Stimulated activated CD4-positive, alpha-beta T cell treated with anti-CD3 and anti-CD28 coated beads, TNF-alpha, amount 100 ng/mL, for 24 hours (primary cell): ENCODE measurements around the gene CEP85L.

Source experiments
- DNase-seq, 3 experiments: peaks; one replicate each; pipeline ENCODE4 v3.0.0-alpha.2; 2020; ENCODE audit warnings: low read depth in 3 of 3

The CEP85L gene

DNA sequence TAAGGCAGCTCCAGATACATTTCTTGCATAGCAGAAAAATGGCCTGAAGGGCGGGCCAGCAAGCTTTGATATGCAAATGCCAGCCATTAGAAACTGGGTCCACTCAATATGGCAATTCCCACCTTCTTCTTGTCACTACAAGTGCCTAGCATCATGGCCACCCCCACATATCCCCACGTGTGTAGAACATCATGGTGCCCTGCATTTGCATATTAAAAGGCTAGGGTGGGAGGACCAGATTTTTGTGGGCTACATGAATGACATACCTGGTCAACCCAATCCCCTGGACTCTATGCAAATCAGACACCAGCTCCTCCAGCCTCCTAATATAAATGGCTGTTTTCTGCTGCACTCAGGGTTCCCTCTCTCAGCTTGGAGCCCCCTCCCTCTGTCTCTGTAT, 71.6 kb downstream of the CEP85L start:
- DNase-seq = no peak

DNA sequence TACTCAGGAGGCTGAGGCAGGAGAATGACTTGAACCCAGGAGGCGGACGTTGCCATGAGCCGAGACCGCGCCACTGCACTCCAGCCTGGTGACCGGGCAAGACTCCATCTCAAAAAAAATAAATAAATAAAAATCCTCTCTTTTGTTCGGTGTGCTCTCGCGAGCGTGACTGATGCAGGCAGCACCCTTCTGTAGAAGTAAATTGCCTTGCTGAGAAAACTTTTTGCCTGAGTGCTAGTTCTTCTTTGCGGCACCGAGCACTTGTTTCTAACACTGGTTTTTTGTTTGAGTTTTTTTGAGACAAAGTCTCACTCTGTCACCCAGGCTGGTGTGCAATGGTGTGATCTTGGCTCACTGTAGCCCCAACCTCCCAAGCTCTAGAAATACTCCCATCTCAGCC, 72.8 kb downstream of the CEP85L start:
- no peak for DNase-seq

DNA sequence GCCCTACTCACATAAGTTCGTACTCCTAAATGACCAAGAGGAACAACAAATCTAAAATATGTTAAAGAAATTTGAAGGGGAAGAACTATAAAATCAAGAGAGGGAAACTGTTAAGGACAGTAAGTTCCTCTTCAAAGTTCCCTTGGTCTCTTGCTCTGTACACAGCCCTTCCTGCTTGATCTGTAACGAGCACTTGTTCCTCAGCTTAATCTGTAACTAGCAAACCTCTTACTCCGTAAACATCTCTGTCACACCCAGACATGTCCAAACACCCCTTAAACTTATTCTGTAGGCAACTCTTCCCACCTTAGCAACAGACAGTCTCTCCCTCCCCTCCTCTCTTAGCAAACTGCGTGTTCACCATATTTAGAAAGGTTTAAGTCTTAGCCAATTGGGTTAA, 73.4 kb downstream of the CEP85L start:
- no peak for DNase-seq

DNA sequence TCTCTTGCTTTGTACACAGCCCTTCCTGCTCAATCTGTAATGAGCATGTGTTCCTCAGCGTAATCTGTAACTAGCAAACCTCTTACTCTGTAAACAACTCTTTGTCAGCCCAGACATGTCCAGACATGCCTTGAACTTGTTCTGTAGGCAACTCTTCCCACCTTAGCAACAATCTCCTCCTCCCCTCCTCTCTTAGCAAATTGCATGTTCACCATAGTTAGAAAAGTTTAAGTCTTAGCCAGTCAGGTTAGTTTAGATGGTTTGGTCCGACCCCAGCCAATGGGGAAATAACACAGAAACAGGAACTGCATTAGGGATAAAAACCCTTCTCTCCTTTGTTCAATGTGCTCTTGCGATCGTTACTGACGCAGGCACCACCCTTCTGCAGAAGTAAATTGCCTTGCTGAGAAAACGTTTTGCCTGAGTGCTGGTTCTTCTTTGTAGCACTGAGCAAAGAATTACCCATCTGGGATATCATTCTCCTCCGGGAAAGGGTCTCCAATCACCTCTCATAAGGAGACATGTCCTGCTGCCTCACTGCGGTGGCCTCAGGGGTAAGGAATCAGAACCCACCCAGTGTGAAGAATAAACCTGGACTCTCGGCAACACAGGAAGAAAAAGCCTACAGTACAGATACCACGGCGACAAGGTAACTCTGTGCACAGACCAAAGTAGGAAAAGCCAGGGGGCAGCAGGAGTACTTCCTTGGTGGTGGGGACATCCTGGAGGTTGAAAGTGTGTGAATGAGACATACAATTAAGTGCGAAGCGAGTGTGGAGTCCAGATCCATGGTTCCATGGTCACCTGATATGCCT, 77.1 kb downstream of the CEP85L start:
- DNase-seq = no peak

DNA sequence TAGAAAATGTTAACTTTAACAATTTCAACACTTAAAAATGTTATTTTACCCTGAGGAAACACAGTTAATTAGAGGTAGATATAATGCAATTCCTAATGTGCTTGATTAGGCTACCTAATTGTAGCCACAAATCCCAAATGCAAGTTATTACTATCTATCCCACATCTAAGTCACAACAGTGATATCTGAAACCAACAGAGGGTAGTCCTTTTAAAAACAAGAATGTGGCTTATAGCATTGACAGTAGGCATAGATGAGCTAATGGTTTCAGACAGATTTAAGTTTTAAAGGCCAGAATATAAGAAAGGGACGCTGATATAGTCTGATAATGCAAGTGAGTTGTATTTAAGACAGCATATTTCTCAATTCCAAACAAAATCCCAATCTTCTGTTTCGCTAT, 80.3 kb downstream of the CEP85L start:
- DNase-seq = no peak

DNA sequence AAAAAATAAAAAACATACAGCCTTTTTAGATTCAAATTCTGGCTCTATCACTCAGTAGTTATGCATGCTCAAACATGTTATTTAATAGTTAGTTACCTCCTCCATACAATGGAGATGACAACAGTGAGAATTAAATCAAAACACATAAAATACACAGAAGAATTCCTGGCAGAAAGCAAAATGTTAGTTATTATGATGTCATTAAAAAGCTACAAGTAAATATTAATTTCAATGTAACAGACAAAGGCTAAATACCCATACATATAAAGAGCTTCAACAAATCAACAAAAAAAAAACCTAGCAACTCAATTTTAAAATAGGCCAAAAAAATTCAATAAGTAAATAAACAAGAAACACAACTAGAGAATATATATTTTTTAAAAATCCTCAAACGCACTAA, 81.9 kb downstream of the CEP85L start:
- no peak for DNase-seq

DNA sequence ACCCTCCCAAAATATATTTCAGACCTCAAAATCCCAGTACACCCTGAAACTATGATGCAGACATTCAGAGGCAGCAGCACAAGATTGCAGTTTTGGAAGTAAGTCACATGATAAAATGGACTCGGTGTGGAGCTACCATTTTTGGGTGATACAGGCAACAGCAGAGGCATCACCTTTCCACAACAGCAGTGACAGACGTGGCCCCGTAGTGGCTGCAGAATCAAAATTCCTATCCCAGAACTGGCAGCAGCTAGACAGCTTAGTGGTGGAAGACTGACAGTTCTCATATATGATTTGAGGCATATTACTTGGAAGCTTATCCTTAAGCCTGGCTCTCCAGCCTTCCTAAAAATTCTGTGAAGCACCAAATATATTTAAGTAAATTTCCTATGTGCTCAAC, 83.4 kb downstream of the CEP85L start:
- DNase-seq = no peak

DNA sequence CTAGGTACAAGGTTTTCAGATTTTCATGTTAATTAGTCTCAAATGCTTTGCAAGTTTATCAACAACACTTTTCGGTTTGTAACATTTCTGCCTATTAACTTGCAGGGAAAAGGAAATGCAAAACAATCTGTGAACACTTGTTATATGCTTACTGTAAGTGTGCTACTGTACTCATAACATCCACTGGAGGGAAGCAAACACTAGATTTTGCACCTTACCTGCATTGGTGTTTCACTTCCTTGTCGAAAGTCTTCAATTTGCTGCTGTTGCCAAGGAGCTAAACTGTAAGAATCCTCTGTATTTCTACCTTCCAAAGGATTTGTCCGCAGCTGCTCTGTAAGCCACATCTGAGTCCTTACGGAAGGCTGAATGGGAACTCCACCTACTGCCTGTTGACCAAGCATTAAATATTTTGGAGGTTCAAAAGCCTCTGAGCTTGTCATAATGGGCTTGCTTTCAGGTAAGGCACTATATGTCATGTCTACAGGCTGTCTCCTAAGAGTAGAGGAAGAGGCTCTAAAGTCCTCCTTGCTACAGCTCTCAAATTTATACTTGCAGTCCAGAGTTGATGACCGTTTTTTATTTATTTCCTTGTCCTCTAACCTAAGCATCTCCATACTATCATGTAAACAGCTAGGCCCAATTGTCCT, 86.0 kb downstream of the CEP85L start:
- DNase-seq = no peak

DNA sequence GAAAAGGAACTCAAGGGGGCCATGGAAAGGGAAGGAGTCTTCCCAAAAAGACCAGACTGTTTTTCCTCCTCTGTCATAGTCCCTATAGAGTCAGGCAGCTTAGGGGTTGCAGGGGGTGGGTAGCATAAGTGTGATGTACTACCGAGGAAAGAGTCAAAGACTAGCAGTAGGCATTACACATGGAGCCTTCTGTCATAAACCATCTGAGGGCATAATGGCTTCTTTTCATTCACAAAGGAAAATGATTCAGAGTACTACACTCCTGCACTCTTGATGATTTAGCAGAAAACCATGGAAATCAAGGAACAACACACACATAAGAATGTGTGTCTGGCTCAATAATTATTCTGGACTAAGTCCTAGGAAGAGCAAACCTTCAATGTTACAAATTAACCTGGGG, 88.4 kb downstream of the CEP85L start:
- DNase-seq = no peak

DNA sequence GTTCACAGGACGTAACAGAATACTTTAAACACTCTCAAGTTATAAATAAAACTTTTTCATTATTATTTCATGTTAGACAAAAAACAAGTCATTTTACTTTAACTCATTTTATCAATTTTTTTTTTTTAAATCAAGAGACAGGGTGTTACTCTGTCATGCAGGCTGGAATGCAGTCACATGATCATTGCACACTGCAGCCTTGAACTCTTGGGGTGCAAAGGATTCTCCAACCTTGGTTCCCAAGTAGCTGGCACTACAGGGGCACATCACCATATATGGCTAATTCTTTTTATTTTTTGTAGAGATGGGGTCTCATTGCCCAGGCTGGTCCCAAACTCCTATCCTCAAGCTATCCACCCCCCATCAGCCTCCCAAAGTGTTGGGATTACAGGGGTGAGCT, 89.1 kb downstream of the CEP85L start:
- no peak for DNase-seq

DNA sequence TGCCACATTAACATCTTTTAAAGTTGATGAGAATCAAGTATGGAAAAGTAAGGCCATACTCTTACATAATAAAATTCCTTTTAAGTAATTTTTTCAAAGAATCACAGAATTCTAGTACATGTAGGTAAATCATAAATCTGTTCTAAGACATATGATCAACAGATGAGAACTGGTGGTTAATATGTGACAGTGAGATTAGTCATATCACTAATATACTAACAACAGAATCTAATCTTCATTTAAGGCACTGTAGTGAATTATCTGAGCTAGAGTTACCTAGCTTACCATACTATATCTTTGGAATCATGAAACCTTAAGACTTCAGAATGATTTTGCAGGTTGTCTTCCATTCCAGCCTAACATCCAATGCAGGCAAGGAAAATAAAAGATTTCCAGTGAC, 91.7 kb downstream of the CEP85L start:
- no peak for DNase-seq

DNA sequence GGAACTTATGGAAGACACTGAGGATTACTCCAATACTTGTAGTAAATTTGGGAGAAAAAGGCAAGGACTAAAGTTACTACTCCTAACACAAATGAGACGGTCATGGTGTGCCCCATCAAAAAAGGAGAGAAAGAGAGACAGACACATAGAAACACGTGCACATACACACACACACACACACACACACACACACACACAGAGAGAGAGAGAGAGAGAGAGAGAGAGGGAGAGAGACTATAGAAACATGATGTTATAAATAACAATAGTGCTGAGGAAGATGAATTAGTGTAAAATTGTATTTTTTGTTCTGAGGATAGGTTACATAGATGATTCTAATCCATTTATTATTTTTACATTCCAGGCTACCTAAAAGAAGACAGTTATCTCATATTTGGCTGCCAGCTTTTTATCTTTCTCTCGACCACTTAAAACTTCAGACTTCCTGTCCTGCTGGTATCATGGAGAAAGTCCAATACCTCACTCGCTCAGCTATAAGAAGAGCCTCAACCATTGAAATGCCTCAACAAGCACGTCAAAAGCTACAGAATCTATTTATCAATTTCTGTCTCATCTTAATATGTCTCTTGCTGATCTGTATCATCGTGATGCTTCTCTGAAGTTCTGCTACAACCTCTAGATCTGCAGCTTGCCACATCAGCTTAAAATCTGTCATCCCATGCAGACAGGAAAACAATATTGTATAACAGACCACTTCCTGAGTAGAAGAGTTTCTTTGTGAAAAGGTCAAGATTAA, 92.8 kb downstream of the CEP85L start:
- no peak for DNase-seq

DNA sequence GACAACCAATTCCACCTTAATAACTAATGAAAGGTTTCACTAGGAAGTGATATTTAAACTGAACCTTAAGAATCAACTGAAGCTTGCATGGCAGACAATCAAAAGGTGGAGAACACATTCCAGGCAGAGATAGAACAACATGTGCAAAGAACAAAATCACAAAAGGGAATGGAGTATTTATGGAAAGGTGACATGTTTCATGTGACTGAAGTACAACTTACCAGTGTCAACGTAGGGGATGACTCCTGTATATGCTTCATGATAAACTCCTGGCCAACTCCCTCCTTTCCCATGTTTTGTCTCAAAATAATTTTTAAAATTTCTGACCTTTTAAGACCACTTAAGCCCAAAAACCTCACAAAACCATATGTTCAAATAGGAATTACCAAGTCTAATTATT, 96.7 kb downstream of the CEP85L start:
- no peak for DNase-seq

DNA sequence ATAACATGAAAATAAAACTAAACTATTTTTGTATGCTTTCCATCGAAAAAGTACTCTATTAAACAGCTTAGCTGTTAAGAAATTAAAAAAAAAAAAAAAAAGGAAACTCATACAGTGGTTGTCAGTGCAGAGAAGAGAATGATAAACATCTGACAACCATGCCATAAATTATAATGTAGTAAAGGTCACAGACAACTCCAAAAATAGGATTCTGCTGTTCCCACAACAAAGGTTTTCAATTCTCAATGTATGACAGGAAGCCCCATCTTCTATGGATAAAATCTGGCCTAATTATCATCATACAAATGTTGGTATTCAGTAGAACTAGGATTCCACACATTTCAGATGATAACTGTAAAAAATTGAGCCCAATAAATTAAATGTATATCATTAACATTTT, 98.3 kb downstream of the CEP85L start:
- DNase-seq = no peak

DNA sequence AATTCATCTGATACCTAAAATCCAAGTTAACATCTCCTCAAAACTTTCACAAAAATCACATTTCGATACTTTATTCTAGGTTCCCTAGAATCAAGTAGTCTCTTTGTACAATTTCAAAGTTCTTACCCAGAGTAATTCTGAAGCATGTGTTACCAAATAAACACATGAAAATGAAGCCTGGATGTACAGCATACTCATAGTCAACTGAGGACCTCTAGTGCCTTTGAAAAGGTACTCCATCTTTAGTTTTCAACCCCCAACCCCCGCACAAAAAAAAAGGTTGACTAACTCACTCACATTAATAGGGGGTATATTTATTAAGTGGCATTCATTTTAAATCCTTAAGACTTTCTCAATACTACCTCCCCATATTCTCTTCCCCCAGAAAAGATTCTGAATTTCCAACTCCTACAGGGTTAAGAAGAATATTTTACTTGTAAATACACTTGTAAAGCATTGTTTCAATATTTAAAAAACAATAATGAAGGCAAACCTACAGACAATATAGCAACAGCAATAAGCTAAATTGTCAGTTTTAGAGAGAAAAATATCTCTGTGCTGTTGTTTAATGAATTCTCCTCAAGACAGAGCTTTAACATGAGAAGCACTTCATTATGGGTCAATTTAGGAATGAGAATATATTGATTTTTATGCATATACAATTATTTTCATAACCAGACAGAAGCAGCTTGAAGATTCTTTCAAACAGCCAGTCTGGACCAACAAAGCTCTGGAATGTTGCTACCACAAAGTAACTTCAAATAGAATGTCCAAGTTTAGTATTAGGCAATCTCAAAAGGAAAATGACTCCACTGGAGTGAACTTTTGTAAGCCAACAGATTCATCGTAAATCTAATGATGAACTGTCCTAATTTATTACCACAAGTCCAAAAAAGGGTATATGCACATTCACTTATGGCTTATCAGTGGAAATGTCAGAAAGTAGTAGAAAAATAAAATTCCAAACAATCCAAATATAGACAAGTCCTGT, 100.0 kb downstream of the CEP85L start:
- DNase-seq = no peak

DNA sequence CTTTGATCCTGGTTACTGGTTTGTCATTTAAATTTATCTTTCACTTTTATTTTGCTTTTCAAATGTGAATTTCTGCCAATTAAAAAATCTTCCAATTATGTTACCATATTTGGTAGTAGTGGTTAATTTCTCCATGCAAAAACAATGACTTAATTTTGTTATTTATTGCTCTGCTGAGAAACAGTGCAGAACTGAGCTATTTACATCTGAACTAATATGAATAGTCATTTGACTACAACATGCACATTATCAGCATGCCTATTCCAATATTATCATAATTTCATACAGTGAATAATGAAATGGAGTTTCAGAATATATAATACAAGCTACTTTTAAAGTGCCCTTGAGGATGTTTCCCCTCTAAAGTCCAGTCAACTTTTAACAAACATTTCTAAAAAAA, 102.8 kb downstream of the CEP85L start:
- DNase-seq = no peak

DNA sequence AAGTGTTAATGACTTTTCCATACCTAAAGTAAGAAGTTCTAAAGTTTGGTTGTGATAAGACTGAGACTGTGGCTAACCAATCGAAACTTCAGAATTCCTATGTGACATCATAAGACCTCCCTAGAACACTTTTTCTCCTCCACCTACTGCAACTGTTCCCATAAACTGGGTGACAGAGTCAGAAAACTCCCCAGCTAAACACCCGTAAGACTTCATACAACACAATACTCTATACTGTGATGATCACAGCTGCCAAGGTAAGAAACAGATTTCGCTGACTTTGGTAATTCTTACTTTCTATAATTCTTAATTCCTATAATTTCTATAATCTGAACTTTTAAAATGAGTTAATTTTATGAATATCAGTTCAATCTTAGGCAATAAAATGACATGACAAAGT, 103.3 kb downstream of the CEP85L start, which contains the start of gene PLN:
Gene PLN, plus strand, starts transcription at position 161 of the 400 bp plus-strand sequence. CDS start 10,626 bp downstream, outside the sequence.
- DNase-seq = no peak

DNA sequence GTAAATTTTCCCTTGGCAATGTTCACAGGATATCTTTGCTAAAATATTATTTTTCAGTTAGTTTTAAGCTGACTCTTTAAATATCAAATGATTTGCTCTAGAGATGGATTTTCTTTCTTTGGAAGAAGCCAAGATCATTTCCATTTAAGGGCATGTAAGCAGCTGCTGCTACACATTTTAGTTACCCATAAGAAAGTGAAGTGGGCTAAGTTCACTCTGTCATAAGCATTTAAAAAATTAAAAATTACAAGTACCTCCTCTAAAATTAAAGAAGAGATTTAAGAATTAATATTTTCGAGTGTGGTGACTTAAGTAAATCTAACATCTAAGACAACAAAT, 104.5 kb downstream of the CEP85L start:
- DNase-seq = no peak

DNA sequence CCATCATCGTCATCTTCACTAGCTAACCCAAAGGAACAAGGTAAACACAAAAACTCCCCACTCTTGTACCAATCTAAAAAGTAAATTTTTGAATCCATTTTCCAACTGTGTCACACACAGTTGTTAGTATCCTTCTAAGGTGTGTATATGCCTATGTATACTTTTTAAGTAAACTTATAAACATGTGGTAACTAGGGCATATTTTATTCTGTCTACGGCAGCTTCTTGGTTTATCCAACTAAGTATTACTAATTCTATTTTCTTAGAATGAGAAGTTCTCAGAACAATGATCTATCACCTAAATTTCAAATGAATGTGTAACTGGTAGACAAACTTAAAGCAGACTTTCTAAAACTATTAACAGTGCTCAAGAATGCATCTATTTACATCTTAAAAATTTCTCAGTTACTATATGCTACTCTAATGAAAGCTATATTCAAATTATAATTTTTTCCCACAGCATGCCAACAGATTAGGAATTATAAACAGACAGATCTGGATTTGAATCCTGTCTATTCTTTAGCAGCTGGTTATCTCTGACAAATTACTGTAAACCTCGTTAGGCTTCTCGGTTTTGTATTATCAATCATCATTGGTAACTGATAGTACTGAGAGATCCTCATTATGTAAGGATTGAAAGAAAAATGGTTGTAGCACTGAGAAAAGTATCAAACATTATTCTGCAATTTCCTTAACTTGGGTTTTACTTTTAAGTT, 105.1 kb downstream of the CEP85L start:
- DNase-seq = no peak

DNA sequence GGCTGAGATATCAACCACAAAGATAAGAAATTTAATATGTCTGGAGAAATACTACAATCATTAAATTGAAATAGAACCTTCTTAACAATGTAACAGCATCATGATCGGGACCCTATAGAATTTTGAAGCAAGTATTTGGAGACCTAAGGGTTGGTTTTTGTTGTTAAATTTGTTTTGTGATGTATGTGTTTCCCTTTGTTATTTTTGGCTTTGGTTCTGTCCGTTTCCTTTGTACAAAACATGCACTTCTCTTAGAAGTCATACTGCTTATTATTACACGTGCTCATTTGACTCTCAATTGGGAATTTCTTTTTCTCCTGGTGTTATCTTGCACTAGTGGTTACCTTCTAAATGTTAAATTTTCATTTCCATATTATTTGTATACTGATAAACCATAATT, 107.3 kb downstream of the CEP85L start:
- DNase-seq = no peak
